ENCODE results near the gene C9orf43. TPM values are rescaled to one million over a fixed set of nuclear protein-coding genes. Genes with fewer than 3 reads are reported as not detected.
"Not testable (repeated sequence)": the region's sequence is repeated elsewhere in the genome, so short reads cannot be mapped to it uniquely, and the experiment has no call there.

Gene C9orf43, protein sequence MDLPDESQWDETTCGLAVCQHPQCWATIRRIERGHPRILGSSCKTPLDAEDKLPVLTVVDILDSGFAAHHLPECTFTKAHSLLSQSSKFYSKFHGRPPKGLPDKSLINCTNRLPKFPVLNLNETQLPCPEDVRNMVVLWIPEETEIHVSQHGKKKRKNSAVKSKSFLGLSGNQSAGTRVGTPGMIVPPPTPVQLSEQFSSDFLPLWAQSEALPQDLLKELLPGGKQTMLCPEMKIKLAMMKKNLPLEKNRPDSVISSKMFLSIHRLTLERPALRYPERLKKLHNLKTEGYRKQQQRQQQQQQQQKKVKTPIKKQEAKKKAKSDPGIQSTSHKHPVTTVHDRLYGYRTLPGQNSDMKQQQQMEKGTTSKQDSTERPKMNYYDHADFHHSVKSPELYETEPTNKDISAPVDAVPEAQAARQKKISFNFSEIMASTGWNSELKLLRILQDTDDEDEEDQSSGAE
- 1.3 TPM in 1 of 2 replicates, not detected in the other for total RNA-seq (2014; rRNA removed; shearing (Covaris generic))

DNA sequence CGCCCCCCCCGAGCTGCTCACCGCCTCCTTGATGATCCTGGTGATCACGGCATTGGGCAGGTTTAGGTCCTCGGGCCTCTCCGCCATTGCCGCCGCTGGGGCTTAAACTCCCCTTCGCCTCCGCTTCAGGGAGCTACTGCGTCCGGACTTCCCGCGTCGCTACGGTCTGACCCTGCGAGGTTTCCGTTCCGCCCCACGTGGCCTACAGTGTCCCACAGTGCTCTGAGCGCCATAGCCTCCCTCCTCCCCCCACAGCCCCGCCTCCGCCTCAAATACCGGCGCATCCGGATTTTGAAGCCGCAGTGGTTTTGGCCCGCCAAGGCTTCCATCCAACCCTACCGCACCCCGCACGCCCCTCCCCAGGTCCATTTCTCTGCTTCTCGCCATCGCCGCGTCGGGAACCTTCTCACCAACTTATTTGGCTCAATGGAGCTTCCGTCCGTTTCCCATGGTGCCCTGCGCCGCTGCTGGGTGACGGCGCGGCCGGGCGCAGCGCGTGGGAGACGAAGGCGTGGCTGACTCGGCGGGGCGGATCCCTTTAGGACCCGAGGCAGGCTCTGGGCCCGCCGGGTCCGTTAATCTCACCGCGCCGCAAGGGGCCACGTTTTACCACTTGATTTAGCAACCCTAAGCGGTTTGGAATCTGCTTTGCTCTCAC, at the start of gene C9orf43, which contains the start of gene POLE3:
Gene C9orf43, plus strand, starts transcription at position 541 of the 658 bp plus-strand sequence. CDS start 2,747 bp downstream, outside the sequence.
Gene POLE3, minus strand, starts transcription at position 469 of the 658 bp plus-strand sequence. Its CDS starts 382 bp downstream, at position 87.
- in situ Hi-C loops (cut with HindIII; ENCODE audit: low sequenced_read_pairs), result no loop called here
- DNase-seq (ENCODE audit: low spot score), result peak; percentile 92

DNA sequence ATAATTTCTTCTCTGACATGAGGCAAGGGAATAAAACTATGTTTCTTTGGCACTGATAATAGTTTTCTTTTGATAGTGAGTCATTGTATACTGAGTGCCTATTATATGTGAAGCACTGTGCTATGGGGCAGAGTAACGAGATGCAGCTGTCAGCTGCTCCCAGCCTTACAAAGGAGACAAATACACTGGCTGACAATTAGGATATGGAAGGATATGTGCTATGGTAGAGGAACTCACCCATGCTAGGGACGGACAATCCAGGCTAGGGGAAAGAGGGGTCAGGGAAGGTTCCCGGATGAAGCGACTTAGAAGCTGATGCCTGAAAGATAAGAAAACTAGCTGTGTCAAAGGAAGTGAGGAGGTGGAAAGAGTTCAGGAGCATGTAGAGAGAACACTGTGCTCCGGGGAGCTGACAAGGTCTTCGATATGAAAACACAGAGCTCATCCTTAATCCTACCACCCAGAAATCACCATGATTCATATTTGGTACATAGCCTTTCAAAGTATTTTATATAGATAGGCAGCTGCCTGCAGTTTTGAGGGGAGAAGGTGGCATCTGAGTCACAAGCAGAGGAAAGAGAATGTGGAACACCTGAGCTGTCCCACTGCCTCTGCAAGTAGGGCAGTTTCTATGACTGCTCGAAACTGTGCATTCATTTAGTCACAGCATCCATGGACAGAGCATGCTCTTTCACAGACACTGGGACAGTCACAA, 49.1 kb upstream of the C9orf43 start:
- in situ Hi-C loops (cut with HindIII; ENCODE audit: low sequenced_read_pairs), result no loop called here
- no peak for DNase-seq (ENCODE audit: low spot score)

DNA sequence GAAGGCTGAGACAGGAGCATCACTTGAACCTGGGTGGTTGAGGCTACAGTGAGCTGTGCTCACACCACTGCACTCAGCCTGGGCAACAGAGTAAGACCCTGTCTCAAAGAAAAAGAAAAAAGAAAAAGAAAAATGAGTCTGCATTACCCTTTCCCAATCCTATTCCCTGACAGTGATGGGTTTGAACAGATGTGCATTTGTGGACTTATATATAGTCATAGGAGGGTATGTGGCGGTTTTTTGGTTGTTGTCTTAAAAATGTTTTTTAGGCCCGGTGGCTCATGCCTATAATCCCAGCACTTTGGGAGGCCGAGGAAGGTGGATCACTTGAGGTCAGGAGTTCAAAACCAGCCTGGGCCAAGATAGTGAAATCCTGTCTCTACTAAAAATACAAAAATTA, 47.2 kb upstream of the C9orf43 start:
- DNase-seq (ENCODE audit: low spot score), result no peak
- in situ Hi-C loops (cut with HindIII; ENCODE audit: low sequenced_read_pairs), result no loop called here

DNA sequence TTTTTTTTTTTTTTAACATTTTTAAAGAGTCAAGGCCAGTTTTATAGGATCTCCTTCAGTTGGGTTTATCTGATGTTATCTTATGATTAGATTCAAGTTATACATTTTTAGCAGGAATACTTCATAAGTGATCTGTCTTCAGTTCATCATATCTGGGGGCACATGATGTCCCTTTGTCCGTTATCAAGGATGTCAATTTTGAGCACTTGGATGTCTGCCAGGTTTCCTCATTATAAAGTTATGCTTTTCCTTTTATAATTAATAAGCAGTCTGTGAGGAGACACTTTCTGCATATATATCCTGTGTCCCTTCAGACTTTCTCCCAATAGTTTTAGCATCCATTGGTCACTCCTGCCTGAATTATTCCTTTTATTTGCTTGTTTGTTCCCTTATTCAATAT, 45.6 kb upstream of the C9orf43 start:
- DNase-seq (ENCODE audit: low spot score), result no peak
- in situ Hi-C loops (cut with HindIII; ENCODE audit: low sequenced_read_pairs), result no loop called here

DNA sequence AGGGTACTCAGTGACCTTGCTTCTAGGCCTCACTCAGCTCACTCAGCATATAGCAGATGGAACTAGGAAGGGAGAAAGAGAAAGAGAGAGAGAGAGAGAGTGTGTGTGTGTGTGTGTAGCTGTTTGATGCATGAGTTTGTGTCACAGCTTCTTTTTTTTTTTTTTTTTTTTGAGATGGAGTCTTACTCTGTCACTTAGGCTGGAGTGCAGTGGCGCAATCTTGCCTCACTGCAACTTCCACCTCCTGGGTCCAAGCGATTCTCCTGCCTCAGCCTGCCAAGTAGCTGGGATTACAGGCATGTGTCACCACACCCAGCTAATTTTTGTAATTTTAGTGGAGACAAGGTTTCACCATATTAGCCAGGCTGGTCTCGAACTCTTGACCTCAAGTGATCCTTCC, 44.9 kb upstream of the C9orf43 start:
- in situ Hi-C loops (cut with HindIII; ENCODE audit: low sequenced_read_pairs), result not testable (repeated sequence)

DNA sequence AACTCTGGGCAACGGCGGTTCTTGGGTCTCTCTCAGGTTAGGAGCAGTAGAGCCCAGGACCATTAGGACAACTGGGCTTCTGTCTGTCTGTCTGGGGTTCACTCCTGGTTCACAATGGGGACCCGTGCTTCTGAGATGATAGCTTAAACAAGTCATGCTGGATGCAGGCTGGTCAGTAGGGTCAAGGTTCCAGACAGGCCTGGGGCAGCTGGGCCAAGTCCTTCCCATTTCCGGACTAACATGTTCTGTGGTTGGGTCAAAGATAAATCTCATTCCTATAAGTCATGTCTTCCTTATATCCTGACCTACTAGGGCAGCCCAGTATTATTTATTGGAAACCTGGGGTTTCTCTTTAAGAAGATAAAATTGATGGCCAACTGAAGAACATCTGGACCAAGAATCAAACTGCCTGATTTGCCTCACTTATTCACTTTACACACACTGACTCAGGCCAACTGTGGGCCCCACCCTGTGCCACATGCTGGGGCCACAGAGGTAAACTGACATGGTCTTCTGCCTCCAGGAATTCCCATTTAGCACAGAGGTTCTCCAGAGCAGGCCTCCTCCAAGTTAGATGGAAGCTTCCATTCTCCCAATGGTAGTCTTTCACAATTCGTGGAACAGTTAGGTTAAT, 42.1 kb upstream of the C9orf43 start:
- in situ Hi-C loops (cut with HindIII; ENCODE audit: low sequenced_read_pairs), result no loop called here

More for the DNA sequence above, 44.9 kb upstream of the C9orf43 start:
- not testable (repeated sequence) for DNase-seq (ENCODE audit: low spot score)

DNA sequence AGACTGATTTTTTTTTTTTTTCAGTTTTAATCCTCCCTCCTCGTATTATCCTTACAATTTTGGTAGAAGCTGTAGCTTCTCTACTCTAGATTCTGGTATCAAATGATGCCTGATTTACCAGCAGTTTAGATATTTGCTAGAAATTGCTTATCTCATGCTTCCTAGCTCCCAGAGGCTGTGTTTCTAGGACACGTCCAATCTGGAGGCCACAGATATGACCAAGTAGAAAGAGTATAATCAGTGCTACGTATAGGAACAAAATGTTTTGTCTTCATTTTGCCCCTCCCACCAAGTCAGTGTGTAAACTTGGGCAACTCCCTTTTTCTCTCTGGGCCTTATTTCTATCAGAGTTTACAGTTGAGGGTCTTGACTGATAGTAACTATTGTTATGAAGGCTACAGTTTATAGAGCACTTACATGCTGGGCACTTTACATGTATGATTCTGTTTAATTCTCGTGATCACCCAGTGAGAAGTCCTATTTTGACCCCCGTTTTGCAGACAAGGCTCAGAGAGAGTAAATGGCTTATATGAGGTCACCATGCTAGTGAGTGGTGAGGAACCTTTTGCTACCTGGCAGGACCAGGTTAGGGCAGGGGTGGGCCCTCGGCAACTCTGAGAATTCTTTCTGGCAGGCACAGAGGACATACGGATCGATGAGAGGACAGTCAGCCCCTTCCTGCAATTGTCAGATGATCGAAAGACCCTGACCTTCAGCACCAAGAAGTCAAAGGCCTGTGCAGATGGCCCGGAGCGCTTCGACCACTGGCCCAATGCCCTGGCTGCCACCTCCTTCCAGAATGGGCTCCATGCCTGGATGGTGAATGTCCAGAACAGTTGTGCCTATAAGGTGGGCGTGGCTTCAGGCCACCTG, 41.3 kb upstream of the C9orf43 start:
- in situ Hi-C loops (cut with HindIII; ENCODE audit: low sequenced_read_pairs), result no loop called here
- no peak for DNase-seq (ENCODE audit: low spot score)

More for the DNA sequence above, 42.1 kb upstream of the C9orf43 start:
- no peak for DNase-seq (ENCODE audit: low spot score)

DNA sequence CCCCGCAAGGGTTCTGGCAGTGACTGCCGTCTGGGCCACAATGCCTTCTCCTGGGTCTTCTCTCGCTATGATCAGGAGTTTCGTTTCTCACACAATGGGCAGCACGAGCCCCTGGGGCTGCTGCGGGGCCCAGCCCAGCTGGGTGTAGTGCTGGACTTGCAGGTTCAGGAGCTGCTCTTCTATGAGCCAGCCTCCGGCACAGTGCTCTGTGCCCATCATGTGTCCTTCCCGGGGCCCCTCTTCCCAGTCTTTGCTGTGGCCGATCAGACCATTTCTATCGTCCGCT, 40.7 kb upstream of the C9orf43 start:
- in situ Hi-C loops (cut with HindIII; ENCODE audit: low sequenced_read_pairs), result no loop called here
- no peak for DNase-seq (ENCODE audit: low spot score)

DNA sequence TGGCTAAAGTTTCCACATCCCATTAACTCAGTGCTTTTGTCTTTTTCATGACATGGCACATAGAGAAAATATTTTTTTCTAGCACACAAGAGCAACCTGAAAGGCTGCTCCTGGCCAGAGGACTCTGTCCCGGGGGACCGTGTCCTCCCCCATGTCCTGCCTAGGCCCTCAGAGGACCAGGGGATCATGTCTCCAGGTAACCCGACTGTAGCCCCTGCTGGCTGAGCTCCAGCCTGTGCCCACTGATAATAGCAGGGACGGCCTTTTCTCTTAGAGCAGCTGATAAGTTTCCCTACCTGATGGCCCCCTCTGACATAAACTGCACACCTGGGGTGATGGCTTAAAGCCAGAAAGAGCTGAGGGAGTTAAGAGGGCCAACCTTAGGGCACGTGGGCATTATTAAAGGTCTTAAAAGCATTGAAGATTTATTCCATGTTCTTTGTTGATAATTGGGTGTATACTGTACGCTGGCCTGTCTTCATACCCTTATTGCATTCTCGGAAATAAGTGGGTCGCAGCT, 39.7 kb upstream of the C9orf43 start:
- no peak for DNase-seq (ENCODE audit: low spot score)
- in situ Hi-C loops (cut with HindIII; ENCODE audit: low sequenced_read_pairs), result no loop called here

DNA sequence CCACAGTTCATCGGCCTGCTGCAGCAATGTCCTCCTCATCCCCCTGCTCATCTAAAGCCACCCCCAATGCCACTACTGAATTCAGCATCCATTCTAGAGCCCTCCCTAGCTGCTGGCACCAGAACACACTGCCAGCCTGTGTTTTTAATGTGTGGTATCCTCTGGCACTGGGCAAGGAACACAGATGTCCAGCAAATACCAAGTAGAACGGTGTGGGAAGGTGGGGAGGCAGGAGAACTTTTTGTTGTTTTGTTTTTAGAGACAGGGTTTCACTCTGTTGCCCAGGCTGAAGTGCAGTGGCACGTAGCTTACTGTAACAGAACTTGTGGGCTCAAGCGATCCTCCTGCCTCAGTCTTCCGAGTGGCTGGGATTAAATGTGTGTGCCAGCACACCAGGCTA, 38.5 kb upstream of the C9orf43 start:
- in situ Hi-C loops (cut with HindIII; ENCODE audit: low sequenced_read_pairs), result no loop called here

DNA sequence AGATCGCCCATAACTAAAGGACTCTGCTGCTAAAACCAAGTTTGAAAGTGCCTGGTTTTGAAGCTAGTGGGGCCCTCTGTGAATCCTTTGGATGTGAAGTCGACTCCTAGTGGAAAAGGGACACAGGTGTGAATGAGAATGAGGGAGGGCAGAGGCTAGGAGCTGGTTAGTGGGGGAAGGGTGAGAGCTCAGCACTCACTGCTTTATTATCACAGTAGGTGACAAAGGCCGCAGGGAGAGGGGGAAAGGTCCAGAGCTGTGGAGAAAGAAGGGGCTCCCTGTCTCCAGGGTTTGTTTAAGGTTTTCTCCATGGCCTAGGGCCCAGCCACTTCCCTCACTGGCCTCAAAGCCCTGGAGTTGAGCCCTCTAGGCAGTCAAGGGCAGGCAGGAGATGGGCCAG, 37.3 kb upstream of the C9orf43 start:
- DNase-seq (ENCODE audit: low spot score), result no peak
- in situ Hi-C loops (cut with HindIII; ENCODE audit: low sequenced_read_pairs), result no loop called here

More for the DNA sequence above, 38.5 kb upstream of the C9orf43 start:
- DNase-seq (ENCODE audit: low spot score), result no peak

DNA sequence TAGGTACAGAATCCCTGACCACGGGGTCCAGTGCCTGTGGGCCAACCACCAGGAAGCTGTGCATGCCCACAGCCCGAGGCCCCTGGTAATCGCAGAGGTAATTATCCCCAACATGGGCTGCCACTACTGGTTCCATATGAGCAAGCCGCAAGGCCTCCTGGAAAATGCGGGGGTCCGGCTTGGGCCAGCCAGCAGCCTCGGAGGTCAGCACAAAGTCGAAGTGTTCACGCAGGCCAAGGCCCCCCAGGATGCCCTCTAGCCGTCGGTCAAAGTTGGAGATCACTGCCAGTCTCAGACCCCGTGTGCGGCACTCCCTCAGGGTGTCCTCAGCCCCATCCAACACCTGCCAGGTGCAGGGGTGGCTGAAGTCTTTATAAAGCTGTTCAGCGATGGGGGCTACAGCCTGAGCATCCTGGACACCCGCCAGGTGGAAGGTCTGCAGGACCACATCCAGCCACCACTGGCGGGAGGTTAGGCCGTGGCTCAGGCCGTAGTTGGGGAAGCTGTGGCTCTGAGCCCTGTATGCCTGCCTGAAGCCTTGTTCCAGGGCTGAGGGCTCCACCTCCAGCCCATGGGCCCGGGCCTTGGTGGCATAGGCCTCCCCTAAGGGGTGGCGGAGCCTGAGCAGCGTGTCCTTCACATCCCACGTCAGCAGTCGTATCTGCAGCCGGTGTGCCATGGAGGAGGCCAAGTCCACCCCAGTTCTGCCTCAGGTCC, 36.7 kb upstream of the C9orf43 start:
- in situ Hi-C loops (cut with HindIII; ENCODE audit: low sequenced_read_pairs), result no loop called here
- DNase-seq (ENCODE audit: low spot score), result no peak

DNA sequence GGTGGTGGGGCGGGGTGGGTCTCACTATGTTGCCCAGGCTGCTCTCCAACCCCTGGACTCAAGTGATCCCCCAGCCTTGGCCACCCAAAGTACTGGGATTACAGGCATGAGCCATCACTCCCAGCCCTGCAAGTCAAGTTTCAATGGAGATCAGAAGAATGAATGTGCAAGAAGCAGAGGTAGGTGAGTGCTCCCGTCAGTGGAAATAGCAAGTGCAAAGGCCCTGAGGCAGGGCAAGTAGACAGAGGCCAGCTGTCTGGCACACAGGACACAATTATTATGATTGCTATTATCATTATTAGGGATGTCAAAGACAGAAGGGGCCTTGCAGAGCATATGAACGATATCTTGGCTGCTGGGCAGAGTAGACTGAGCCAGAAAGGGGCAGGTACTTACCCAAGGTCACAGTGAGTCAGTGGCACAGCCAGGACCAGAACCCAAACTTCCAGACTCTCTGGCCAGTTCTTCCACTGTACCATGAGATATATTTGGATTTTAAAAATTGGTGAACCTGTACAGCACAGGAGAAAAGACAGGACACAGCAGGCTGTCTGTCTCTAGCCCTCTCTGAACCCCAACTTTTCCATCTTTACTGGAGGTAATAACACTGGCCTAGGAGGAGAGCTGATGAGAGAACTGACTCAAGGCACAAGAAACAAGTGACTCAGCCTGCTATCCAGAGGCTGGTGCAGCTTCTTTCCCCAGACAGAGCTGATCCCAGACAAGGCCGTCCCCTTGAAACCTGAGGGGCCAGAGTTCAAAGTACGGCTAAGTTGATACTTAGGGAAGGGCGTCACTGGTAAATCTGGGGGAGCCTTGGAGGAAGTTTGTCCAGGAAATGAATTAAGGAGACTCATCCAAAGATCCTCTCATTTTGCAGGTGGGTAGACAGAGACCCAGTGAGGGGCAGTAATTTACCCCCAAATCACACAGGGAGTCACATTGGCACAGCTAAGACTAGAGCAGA, 35.2 kb upstream of the C9orf43 start:
- in situ Hi-C loops (cut with HindIII; ENCODE audit: low sequenced_read_pairs), result no loop called here
- DNase-seq (ENCODE audit: low spot score), result no peak

DNA sequence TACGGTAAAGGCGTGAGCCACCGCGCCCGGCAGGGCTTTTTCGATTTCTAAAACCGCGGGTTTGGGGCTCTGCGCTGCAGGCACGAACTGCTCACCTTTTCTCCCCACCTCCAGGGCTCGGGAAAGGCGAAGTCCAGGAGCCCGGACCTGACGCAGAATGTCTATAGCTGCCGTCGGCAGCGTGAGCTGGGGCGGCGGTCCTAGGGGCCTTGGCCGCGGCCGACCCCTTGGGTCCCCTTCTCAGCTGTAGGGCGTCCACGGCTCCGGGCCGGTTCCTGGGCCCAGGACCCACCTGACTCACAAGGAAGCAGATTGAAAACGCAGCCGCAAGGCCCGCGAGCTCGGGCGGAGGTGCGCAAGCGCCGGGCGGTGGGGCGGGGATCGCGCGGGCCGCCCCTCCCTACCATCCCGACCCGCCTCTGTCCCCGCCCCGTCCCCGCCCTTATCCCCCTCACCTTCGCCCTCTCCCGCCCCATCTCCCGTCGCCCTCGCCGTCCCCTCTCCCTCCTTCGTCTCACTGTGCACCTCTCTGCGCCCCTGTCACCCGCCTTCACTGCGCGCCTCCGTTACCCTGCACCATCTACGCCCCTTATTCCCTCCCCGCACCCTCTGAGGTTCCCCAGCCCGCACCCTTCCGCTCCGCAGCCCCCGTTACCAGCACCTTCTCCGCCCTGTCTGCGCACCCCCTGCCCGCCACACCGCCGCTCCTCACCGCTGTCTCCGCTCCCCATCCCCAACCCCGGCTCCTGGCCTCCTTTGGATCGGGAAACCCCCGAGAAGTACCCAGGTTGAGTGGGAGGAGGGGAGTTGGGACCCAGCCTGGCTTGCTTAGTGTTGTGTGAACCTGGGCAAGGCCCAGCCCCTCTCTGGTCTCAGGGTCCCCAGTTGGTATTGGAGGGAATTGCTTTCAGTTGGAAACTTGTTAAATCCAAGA, 33.6 kb upstream of the C9orf43 start, which contains the start of gene HDHD3:
Gene HDHD3, minus strand, starts transcription at position 353 of the 934 bp plus-strand sequence. CDS start 2,632 bp downstream, outside the sequence.
- peak; percentile 87 for DNase-seq (ENCODE audit: low spot score)

DNA sequence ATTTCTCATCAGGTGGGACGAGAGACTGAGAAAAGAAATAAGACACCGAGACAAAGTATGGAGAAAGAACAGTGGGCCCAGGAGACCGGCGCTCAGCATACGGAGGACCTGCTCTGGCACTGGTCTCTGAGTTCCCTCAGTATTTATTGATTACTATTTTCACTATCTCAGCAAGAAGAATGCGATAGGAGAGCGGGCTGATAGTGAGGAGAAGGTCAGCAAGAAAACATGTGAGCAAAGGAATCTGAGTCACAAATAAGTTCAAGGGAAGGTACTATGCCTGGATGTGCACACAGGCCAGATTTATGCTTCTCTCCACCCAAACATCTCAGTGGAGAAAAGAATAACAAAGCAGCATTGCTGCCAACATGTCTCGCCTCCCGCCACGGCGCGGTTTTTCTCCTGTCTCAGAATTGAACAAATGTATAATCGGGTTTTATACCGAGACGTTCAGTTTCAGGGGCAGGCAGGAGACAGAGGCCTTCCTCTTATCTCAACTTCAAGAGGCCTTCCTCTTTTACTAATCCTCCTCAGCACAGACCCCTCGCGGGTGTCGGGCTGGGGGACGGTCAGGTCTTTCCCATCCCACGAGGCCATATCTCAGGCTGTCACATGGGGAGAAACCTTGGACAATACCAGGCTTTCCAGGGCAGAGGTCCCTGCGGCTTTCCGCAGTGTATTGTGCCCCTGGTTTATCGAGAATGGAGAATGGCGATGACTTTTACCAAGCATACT, 31.3 kb upstream of the C9orf43 start:
- in situ Hi-C loops (cut with HindIII; ENCODE audit: low sequenced_read_pairs); DNase-seq (ENCODE audit: low spot score): not testable (repeated sequence)

More for the DNA sequence above, 33.6 kb upstream of the C9orf43 start, which contains the start of gene HDHD3:
- in situ Hi-C loops (cut with HindIII; ENCODE audit: low sequenced_read_pairs), result no loop called here
